HG03565 (cell line): ENCODE data around the gene PTMA.
"Not testable (repeated sequence)": the region's sequence is repeated elsewhere in the genome, so short reads cannot be mapped to it uniquely, and the experiment has no call there.

Experiments used
- ATAC-seq: cut with Tn5 transposase; IDR thresholded peaks from one replicate; pipeline ENCODE4 v1.9.1; 2021; ENCODE audit warnings: mild to moderate bottlenecking, moderate library complexity; ENCODE audit not compliant: unreplicated experiment

The PTMA gene

GRCh38 chr2:231749016-231749415, 40.7 kb downstream of the PTMA start:
- not testable (repeated sequence) for ATAC-seq

- no peak for ATAC-seq
Measured at GRCh38 chr2:231751042-231751815, 42.9 kb downstream of the PTMA start.

- ATAC-seq: no peak
Measured at GRCh38 chr2:231752061-231752460, 43.7 kb downstream of the PTMA start.

GRCh38 chr2:231761735-231762134, 53.4 kb downstream of the PTMA start:
- no peak for ATAC-seq
